Liver (tissue), 9 donors: Measurements from ENCODE around the gene SWSAP1. TPM values are rescaled to one million over a fixed set of nuclear protein-coding genes. Genes with fewer than 3 reads are reported as not detected.
A peak's percentile ranks its signal among the peaks of the same experiment; 100 is the strongest.
"Not testable (repeated sequence)": the region's sequence is repeated elsewhere in the genome, so short reads cannot be mapped to it uniquely, and the experiment has no call there.

Experiments
- DNase-seq: peaks from one replicate; pipeline ENCODE4 v3.0.0-alpha.2; 2017; ENCODE audit warnings: low spot score
- H3K27ac ChIP-seq, 2 donors: one replicate each; pipeline ENCODE4 v1.7.0; 2013; ENCODE audit warnings: inconsistent platforms in 2 of 2, low read length in 2 of 2, control low read depth in 1 of 2, low read depth in 1 of 2, mild to moderate bottlenecking in 1 of 2
- H3K27me3 ChIP-seq, 4 donors: one replicate each; pipeline versions ENCODE4 v1.6.1 to v1.7.0; 2013; ENCODE audit warnings: low read length in 3 of 4, inconsistent platforms in 1 of 4, mild to moderate bottlenecking in 1 of 4, moderate library complexity in 1 of 4; ENCODE audit not compliant: control insufficient read depth in 4 of 4, insufficient read depth in 4 of 4
- H3K36me3 ChIP-seq, 4 donors: one replicate each; pipeline versions ENCODE4 v1.6.1 to v1.7.0; 2013; ENCODE audit warnings: low read length in 3 of 4, mild to moderate bottlenecking in 3 of 4, low read depth in 1 of 4, moderate library complexity in 1 of 4; ENCODE audit not compliant: control insufficient read depth in 4 of 4, insufficient read depth in 3 of 4
- H3K4me1 ChIP-seq, 4 donors: one replicate each; pipeline versions ENCODE4 v1.6.1 to v1.7.0; 2013; ENCODE audit warnings: low read length in 3 of 4, mild to moderate bottlenecking in 3 of 4, moderate library complexity in 1 of 4; ENCODE audit not compliant: control insufficient read depth in 4 of 4, insufficient read depth in 4 of 4
- H3K4me3 ChIP-seq, 3 donors: one replicate each; pipeline versions ENCODE4 v1.6.1 to v1.7.0; 2013; ENCODE audit warnings: low read length in 3 of 3, control low read depth in 1 of 3, low read depth in 1 of 3, mild to moderate bottlenecking in 1 of 3
- H3K9ac ChIP-seq, 2 donors: one replicate each; pipeline ENCODE4 v1.7.0; 2013; ENCODE audit warnings: low read length in 2 of 2, mild to moderate bottlenecking in 2 of 2, moderate library complexity in 2 of 2, control low read depth in 1 of 2, low read depth in 1 of 2
- H3K9me3 ChIP-seq, 4 donors: one replicate each; pipeline versions ENCODE4 v1.6.1 to v1.7.0; 2013; ENCODE audit warnings: low read length in 3 of 4; ENCODE audit not compliant: control insufficient read depth in 4 of 4
- EGR1 ChIP-seq, 2 donors: IDR thresholded peaks; 2 replicates each; pipeline ENCODE4 v1.6.1; 2016 to 2018; ENCODE audit warnings: antibody characterized with exemption in 2 of 2, low read depth in 2 of 2
- FOXA1 ChIP-seq: IDR thresholded peaks from 2 replicates; pipeline ENCODE4 v1.6.1; 2016; ENCODE audit warnings: antibody characterized with exemption
- FOXA2 ChIP-seq: IDR thresholded peaks from 2 replicates; pipeline ENCODE4 v1.6.1; 2016; ENCODE audit warnings: antibody characterized with exemption
- GABPA ChIP-seq, 2 donors: IDR thresholded peaks in 1 of 2; conservative IDR thresholded peaks in 1 of 2; 2 replicates each; pipeline ENCODE4 v1.6.1; 2016; ENCODE audit warnings: antibody characterized with exemption in 2 of 2, mild to moderate bottlenecking in 1 of 2, moderate library complexity in 1 of 2
- HNF4A ChIP-seq, 2 donors: conservative IDR thresholded peaks; 2 replicates each; pipeline ENCODE4 v1.6.1; 2016; ENCODE audit warnings: antibody characterized with exemption in 2 of 2, mild to moderate bottlenecking in 2 of 2
- HNF4G ChIP-seq: IDR thresholded peaks from 2 replicates; pipeline ENCODE4 v1.6.1; 2016; ENCODE audit warnings: antibody characterized with exemption
- NR2F2 ChIP-seq: IDR thresholded peaks from 2 replicates; pipeline ENCODE4 v1.6.1; 2016; ENCODE audit warnings: antibody characterized with exemption
- RAD21 ChIP-seq, 2 donors: IDR thresholded peaks; 2 replicates each; pipeline ENCODE4 v1.6.1; 2016; ENCODE audit warnings: antibody characterized with exemption in 2 of 2, mild to moderate bottlenecking in 2 of 2
- SP1 ChIP-seq: IDR thresholded peaks from 2 replicates; pipeline ENCODE4 v1.6.1; 2018; ENCODE audit warnings: antibody characterized with exemption, mild to moderate bottlenecking
- YY1 ChIP-seq: IDR thresholded peaks from 2 replicates; pipeline ENCODE4 v1.6.1; 2016; ENCODE audit warnings: antibody characterized with exemption, mild to moderate bottlenecking
- WGBS: extraction: QIAGEN DNeasy Blood & Tissue Kit; methylation state at CpG from one replicate; pipeline ENCODE4 v1.1.7; 2013; 5-methylcytosine and 5-hydroxymethylcytosine counted together
- polyA plus RNA-seq, 2 donors: library from polyadenylated mRNA; stranded (reverse) in 1 of 2; unstranded in 1 of 2; fragments of 200-250 nt in 1 of 2; fragments of >200 nt in 1 of 2; fragmentation: Nextera tagmentation in 1 of 2; extraction: Ambion mirVana in 1 of 2; gene quantifications; one replicate each; pipeline versions ENCODE4 v1.2.1 to v1.2.3, GENCODE V29; 2013 to 2015
- total RNA-seq, 2 donors: library from RNA; depleted of rRNA; stranded (reverse); fragments of >200 nt; gene quantifications; one replicate each; pipeline ENCODE4 v1.2.3, GENCODE V29; 2014
- TF ChIP-seq, protein P1 (sequence below): IDR thresholded peaks from 2 replicates; pipeline ENCODE4 v1.6.1; 2016; ENCODE audit warnings: antibody characterized with exemption
- TF ChIP-seq, protein P2 (sequence below): IDR thresholded peaks from 2 replicates; pipeline ENCODE4 v1.6.1; 2016; ENCODE audit warnings: antibody characterized with exemption, mild to moderate bottlenecking
- TF ChIP-seq, protein P3 (sequence below): IDR thresholded peaks from 2 replicates; pipeline ENCODE4 v1.6.1; 2016; ENCODE audit warnings: antibody characterized with exemption
- donor health status: healthy.
- donor health status: healthy.
- donor health status: healthy.
- donor health status: healthy.
- donor health status: healthy.

Gene SWSAP1
- total and polyA plus RNA-seq, 4 donors: 0.98 to 6.4 (median 1.7) TPM

DNA sequence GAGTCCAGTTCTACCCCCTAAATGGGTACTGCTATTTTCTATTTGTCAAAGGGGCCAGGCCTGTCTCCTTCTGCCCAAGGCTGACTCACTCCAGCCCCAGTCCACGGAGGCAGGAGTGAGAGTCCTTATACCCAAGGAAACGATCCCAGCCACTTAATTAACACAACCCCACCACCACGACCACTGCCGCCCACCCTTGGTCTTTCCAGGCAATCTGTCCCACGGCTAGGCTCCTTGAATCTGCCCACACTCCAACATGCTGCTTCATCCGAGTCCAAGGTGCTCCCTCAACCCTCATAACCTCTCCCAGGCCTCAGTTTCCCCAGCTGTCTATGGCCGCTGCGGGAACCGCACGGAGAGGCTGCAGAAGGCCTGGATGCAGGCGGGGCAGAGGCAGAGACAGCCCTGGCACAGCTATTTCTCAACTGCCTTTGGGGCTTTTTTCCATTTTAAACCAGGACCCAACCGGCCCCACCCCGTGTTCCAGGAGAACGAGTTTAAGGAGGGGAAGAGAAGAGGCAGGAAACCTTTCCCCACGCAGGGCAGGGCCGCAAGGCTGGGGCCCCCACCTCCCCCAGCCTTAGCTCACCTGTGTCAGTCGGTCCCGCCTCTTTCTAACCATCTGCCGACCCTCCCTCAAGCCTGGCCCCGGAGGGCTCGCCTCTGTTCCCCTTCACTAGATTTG is 35.8 kb upstream of the SWSAP1 start:
- H3K27ac ChIP-seq: peak overlapping the region; percentile 41 to 60

DNA sequence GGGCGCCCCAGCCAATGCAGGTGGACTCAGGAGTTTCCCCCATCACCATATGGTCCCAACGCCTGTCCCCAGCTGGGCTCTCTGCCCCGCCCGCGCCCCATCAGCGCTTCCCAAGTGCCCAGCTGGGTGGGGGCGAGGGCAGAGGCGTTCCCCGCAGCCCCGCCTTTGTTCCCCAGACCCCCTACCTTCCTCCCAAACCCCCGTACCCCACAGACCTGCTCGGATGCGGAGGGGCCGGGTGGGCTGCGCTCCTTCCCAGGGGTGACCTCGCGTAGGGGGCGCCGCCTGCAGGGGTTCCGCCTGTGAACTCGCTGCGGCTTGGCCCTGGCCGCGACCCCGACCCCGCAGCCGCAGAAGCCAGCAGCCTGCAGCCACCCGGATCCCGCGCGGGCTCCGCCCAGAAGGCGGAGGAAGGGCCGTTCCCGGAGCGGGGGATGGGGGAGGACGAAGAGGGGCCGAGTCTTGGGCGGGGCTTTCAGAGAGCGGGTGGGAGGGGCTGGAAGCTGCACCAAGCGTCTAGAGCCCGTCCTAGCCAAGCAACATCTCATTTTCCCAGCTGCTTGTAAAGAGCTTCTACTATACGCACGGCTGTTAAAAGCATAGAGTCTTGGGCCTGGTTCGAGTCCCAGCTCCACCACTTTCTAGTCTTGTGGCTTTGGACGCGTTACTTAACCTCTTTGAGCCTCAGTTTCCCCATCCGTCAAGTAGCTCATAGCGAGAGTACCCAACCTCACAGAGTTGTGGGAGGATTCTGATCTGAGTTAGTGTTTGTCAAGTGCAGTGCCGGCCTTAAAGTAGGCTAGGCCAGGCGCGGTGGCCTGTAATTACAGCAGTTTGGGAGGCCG is 35.0 kb upstream of the SWSAP1 start, which contains the start of gene RAB3D:
TSS of gene RAB3D (minus strand) at position 404 of the 845 bp plus-strand sequence. CDS start 2,258 bp downstream, outside the sequence.
- Histone ChIP-seq H3K9ac (no peak within 1 kb of the TSS), H3K9me3 (no peaks in the 10 kb centered on the region), H3K27ac (peak within 1 kb of the TSS; percentile 41 to 60), H3K27me3 (no peaks in the 10 kb centered on the region), H3K36me3 (peaks cover 4 to 18% (median 6%) of the 10 kb centered on the region in 4 donors), H3K4me3 (peak within 1 kb of the TSS in 2 of 3 donors; percentile 30 to 57), H3K4me1 (peaks cover 1 to 13% (median 7%) of the 10 kb centered on the region in 4 donors)
- TF ChIP-seq, protein P1, sequence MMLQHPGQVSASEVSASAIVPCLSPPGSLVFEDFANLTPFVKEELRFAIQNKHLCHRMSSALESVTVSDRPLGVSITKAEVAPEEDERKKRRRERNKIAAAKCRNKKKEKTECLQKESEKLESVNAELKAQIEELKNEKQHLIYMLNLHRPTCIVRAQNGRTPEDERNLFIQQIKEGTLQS: no peak
- TF ChIP-seq GABPA (IDR thresholded peaks at IDR 0.05 in 1 of 2, conservative IDR thresholded peaks at IDR 0.05 in 1 of 2) (no peak), YY1 (no peak), SP1 (peak; percentile 38), HNF4G (no peak), RAD21 (IDR thresholded peaks at IDR 0.05) (peak in 1 of 2 donors; percentile 49), NR2F2 (peak; percentile 21)
- 25% methylated on average over 53 of the region's 53 CpGs for WGBS
- peak; percentile 87 for DNase-seq

More for the DNA sequence above, 35.8 kb upstream of the SWSAP1 start:
- DNase-seq: no peak
- Histone ChIP-seq H3K36me3 (peaks cover 4 to 18% (median 7%) of the 10 kb centered on the region in 4 donors), H3K9me3 (no peaks in the 10 kb centered on the region), H3K27me3 (no peaks in the 10 kb centered on the region), H3K4me3 (peak overlapping the region in 2 of 3 donors; percentile 30 to 57), H3K4me1 (peaks cover 0 to 8% (median 3%) of the 10 kb centered on the region in 4 donors), H3K9ac (no peak overlapping the region)
- WGBS: 66% methylated on average over 21 of the region's 21 CpGs
- TF ChIP-seq FOXA2: no peak
- TF ChIP-seq EGR1 (IDR thresholded peaks at IDR 0.05; ENCODE audit: low read depth in 2 of 2): no peak
- TF ChIP-seq SP1: no peak
- no peak for TF ChIP-seq HNF4A (conservative IDR thresholded peaks at IDR 0.05)
- no peak for TF ChIP-seq NR2F2
- TF ChIP-seq RAD21 (IDR thresholded peaks at IDR 0.05): no peak
- TF ChIP-seq, protein P2, sequence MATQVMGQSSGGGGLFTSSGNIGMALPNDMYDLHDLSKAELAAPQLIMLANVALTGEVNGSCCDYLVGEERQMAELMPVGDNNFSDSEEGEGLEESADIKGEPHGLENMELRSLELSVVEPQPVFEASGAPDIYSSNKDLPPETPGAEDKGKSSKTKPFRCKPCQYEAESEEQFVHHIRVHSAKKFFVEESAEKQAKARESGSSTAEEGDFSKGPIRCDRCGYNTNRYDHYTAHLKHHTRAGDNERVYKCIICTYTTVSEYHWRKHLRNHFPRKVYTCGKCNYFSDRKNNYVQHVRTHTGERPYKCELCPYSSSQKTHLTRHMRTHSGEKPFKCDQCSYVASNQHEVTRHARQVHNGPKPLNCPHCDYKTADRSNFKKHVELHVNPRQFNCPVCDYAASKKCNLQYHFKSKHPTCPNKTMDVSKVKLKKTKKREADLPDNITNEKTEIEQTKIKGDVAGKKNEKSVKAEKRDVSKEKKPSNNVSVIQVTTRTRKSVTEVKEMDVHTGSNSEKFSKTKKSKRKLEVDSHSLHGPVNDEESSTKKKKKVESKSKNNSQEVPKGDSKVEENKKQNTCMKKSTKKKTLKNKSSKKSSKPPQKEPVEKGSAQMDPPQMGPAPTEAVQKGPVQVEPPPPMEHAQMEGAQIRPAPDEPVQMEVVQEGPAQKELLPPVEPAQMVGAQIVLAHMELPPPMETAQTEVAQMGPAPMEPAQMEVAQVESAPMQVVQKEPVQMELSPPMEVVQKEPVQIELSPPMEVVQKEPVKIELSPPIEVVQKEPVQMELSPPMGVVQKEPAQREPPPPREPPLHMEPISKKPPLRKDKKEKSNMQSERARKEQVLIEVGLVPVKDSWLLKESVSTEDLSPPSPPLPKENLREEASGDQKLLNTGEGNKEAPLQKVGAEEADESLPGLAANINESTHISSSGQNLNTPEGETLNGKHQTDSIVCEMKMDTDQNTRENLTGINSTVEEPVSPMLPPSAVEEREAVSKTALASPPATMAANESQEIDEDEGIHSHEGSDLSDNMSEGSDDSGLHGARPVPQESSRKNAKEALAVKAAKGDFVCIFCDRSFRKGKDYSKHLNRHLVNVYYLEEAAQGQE: no peak
- TF ChIP-seq FOXA1: no peak
- TF ChIP-seq, protein P3, sequence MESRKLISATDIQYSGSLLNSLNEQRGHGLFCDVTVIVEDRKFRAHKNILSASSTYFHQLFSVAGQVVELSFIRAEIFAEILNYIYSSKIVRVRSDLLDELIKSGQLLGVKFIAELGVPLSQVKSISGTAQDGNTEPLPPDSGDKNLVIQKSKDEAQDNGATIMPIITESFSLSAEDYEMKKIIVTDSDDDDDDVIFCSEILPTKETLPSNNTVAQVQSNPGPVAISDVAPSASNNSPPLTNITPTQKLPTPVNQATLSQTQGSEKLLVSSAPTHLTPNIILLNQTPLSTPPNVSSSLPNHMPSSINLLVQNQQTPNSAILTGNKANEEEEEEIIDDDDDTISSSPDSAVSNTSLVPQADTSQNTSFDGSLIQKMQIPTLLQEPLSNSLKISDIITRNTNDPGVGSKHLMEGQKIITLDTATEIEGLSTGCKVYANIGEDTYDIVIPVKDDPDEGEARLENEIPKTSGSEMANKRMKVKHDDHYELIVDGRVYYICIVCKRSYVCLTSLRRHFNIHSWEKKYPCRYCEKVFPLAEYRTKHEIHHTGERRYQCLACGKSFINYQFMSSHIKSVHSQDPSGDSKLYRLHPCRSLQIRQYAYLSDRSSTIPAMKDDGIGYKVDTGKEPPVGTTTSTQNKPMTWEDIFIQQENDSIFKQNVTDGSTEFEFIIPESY: no peak
- TF ChIP-seq, protein P1: no peak

DNA sequence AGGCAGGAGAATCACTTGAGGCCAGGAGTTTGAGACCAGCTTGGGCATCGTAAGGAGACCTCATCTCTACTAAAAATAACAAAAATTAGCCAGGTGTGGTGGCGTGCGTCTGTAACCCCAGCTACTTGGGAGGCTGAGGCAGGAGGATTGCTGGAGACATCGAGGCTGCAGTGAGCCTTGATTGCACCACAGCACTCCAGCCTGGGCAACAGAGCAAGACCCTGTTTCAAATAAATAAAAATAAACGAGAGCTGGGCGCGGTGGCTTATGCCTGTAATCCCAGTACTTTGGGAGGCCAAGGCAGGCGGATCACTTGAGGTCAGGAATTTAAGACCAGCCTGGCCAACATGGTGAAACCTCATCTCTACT is 34.4 kb upstream of the SWSAP1 start:
- not testable (repeated sequence) for H3K27me3 ChIP-seq, H3K9ac ChIP-seq, DNase-seq, H3K9me3 ChIP-seq, H3K4me3 ChIP-seq
- Histone ChIP-seq H3K27ac (peak overlapping the region in 1 of 2 donors; percentile 28), H3K4me1 (peaks cover 1 to 19% (median 10%) of the 10 kb centered on the region in 4 donors), H3K36me3 (peaks cover 4 to 15% (median 5%) of the 10 kb centered on the region in 4 donors)
- 89% methylated on average over 8 of the region's 8 CpGs for WGBS
